DMS53 treated with DMSO at 0.1 percent for 48 hours (cell line): ENCODE measurements around the gene SLC9A5.

Experiments used
- DNase-seq: peaks from one replicate; lab custom pipeline; 2025; ENCODE audit not compliant: unreplicated experiment; lab: John Stamatoyannopoulos, UW

The SLC9A5 gene

GRCh38 chr16:67257486-67258160, 8.8 kb downstream of the SLC9A5 start:
- DNase-seq = no peak

- no peak for DNase-seq
Observed at GRCh38 chr16:67258161-67258835, 9.5 kb downstream of the SLC9A5 start.

DNA sequence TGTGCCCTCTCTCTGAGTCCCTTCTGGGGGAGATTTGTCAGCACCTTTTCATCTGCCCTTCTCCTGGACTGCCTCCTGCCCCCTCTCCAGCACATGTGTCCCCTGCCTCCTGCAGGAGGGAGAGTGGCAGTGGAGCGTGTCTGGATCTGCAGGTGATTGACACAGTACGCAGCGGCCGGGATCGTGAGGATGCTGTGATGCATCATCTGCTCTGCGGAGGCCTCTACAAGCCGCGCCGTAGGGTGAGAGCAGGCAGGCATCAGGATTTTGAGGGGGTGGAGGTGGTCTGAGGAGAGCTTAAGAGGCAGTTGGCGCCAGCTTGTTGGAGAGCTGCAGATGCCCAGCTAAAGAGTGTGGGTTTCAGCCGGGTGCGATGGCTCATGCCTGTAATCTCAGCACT, 10.9 kb downstream of the SLC9A5 start:
- no peak for DNase-seq

DNA sequence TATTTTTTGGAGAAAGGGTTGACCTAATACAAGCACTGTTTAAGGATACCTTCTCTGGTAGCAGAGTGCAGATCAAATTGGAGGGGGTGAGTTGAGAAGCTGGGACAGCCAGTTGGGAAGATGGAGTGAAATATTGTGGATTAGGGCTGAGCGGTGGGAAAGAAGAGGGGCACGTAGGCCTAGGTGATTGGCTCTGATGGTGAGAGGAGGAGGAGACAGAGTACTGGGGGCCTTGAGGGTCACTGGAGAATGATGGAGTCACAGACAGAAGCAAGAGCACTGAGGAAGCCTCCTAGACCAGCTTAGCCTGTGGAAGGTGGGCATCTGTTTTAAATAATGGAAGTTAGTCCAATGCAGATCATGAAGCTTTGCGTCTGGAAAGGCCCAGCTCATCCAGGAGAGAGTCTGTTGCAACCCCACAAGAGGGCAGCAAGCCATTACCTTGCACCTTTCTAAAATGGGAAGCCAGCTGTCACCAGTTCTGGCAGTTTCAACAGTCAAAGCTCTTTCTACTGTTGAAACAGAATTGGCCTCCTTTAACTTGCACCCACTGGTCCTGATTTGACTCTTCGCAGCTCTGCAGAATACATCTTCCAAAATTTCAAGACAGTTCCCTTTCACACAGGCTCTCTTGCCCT, 11.8 kb downstream of the SLC9A5 start:
- peak; percentile 42 for DNase-seq

DNA sequence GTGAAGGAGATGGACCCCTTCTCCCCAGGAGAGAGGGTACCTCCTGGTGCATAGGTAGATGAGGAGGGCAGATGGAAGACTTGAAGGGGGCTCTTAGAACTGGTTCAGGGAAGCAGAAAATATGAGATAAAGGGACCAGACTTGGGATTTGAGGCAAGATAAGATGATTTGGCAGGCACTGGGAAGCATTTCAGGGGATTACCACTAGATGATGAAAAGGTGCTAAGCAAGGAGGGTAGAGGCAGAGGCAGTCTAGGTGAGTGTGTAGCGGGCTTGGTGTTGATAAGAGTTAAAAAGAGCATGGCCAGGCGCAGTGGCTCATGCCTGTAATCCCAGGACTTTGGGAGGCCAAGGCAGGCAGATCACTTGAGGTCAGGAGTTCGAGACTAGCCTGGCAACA, 14.4 kb downstream of the SLC9A5 start:
- DNase-seq = no peak

- DNase-seq = no peak
Observed at GRCh38 chr16:67264277-67264676, 15.5 kb downstream of the SLC9A5 start.

DNA sequence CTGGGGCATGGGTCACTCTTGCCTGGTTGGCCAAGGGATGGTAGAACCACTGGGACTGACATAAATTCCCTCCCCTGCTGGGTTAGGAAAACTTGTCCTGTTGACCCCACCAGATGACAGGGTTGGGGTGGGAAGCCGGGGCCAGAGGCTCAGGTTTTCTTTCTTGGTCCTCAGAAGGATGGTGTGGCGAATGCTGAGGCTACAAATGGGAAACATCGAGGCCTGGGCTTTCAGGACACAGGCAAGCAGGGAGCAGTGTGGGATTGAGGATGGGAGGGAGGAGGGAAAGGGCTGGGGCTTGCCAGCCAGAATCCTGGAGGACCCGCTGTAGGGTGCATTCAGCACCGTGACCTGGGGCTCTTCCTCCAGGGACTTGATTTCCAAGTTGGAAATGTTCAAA, 16.1 kb downstream of the SLC9A5 start:
- DNase-seq = no peak

DNA sequence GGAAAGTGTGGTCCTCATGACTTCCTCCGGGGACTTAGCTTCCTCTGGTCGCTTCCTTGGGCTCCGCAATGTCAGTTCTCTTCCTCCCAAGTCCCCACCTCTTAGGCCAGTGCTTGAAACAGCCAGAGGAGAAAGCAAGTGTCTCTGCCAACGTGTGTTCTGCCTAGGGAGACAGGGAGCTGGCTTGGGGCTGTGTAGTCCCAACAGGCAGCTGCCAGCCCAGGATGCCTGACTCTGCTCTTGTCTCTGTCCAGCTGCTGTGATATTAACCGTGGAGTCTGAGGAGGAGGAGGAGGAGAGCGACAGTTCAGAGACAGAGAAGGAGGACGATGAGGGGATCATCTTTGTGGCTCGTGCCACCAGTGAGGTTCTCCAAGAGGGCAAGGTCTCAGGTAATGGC, 17.1 kb downstream of the SLC9A5 start:
- no peak for DNase-seq

- peak; percentile 4 for DNase-seq
Observed at GRCh38 chr16:67268136-67268579, 19.4 kb downstream of the SLC9A5 start.

GRCh38 chr16:67269766-67270165, 21.0 kb downstream of the SLC9A5 start:
- no peak for DNase-seq

- DNase-seq = no peak
Observed at GRCh38 chr16:67270931-67271338, 22.2 kb downstream of the SLC9A5 start.

DNA sequence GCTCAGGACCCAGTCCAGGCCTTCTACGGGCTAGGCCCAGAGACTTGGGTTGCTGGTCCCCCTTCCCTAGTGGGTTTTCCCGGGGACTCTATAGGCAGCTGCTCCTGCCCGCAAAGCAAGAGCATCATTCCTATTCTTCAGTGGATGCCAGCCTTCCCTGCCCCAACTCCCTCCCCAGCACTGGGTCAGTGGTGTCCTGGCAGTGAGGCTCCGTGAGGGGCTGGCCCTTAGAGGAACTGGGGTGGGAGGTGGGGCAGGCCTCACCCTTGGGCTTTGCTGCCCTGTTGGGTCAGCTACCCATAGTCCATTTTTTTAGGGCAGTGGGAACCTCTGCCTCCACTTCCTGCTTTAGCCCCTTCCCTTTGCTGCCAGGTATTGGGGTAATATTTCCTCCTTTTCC, 22.7 kb downstream of the SLC9A5 start:
- no peak for DNase-seq

- no peak for DNase-seq
Observed at GRCh38 chr16:67275321-67275720, 26.5 kb downstream of the SLC9A5 start.

DNA sequence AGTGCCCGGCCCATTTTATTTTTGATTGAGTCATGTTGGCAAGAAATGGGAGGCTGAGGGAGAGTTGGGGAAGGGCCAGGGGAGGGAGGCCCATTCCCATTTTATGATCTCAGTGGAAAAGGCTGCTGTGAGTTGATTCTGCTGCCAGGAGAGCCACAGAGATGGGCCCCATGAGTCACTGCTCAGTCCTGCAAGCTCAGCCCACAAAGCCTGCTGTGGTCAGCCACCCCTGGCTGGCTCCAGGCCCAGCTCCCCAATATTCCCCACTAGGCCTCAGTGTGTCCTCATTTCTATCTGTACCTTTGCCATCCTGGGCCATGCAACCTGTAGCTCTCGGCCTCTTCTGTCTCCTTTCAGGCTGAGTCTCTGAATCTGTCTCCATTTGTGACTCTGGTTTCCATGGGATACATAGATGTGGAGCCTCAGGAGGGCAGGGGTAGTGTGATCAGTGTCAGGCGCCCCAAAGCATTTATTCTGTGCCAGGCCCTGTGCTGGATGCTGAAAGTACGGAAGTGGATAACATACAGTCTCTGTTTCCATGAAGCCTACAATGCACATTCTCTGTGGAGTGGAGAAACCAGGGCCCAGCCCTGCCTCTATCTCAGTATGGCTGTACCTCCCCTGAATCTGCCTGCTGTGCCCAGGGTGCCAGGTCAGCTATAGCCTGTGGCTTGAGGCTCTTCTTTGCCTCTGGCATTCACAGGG, 28.7 kb downstream of the SLC9A5 start:
- no peak for DNase-seq

DNA sequence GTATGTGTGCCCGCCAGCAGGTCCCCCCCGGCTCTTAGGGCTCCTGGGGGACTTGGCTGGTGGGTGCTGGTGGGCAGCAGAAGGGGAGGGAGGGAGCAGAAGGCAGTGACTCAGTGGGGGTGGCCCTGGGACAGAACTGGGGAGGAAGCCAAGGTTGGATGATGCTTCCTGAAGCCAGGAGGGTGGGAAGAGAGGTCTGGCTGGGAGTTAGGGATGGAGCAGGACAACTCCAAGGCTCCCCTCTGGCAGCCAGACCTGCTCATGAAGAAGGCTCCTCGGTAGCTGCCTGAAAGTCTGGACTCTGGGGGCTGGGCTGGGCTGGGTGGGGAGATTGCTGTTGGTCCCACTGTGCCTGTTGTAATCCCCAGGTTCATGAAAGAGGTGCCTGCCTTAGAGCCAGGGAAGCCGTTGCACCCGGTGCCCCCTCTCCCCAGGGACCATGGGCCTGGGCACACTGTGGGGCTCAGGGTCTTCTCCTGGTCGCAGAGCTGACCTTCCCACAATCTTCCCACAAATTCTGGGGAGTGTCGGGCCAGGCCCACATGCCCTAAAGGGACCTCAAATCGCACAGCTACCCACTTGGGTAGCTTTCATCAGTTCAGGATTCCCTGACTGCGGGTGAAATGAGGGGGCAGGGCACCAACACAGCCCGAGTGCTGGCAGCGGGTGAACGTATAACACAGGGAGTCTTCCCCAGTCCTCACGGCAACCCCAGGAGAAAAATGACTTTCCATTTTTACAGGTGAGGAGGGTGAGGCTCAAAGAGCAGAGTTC, 29.4 kb downstream of the SLC9A5 start:
- no peak for DNase-seq

DNA sequence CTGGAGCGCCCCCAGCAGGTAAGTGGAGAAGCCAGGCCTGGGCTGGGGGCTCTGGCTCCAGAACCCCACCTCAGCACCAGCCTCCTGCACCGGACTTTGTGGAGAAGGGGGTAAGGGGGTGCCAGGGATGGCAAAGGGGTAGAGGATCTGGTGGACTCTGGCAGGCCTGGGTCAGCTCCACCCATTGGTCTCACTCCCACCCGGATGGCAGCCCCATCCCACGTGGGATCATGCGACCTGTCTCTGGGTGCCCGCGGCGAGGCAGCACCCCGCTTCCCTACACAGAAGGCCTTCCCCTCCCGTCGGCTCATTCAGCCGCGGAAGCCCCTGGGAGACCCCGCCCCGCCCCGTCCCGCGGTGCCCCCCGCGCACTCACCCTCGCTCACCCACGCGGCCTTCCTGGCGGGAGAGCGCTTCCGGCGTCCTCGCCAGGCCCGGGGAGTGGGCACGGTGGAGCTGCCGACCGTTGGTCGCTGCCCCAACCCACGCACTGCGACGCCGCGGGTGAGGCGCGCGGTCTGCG, 30.1 kb downstream of the SLC9A5 start:
- peak; percentile 22 for DNase-seq

DNA sequence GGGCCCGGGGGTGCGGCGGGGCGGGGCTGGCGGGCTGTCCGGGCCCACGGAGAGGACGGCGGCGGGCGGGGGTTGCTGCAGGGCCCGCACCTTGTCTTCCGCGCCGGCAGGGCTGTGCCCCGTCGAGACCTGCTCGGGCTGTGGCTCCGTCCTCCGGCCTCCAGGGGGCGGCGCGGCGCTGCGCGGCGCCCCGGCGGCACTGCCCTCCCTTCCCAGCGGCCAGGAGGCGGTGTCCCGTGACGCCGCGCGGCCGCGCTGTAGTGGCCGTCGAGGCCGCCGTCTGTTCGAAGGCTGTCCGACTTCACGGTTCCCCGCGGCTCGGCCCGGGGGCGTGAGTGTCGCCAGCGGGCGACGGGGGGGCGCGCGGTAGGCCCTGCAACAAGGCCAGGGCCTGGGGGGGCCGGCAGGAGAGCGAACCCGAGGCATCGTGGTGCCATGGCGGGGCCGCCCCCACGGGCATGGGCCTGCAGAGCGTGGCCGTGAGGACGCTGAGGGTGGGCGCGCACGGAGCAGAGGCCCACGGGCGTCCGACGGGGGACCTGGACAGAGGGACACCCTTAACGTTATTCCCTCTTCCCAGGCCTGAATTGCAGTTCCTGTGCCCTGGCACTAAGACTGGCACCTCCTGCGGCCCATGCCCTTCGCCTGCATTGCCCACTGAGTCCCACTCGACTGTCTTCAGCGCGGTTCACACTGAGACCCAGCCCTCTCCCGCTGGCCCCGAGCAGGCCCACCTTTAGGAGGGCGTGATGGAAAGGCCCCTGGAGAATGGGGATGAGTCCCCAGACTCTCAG, 30.7 kb downstream of the SLC9A5 start, which contains the start of gene PLEKHG4:
Gene PLEKHG4 (plus strand): TSS at position 237 of the 794 bp plus-strand sequence. CDS start 513 bp downstream, at position 750.
- DNase-seq = peak; percentile 68

- DNase-seq = no peak
Observed at GRCh38 chr16:67280090-67281015, 31.6 kb downstream of the SLC9A5 start.
